ENCODE data around the gene CCKAR.

DNA sequence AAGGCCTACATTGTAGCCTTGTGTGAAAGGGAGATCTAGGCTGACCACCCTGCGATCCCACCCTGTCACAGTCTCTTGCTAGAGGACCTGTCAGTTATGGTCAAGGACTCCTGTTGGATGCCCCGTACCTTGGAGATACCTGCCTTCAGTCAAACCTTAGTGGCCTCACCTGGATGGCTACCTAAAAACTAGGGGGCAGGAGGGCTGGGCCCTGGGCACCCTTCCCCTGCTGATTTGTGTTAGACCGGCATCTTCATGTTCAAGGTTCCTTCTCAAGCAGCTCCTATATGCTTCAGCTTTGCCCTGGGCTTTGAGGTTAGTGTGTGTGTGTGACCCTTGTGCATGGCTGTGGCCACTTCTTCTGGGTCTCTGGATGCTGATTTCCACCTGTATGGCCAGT lies 35.3 kb downstream of the CCKAR start:
- TF ChIP-seq, protein P1, sequence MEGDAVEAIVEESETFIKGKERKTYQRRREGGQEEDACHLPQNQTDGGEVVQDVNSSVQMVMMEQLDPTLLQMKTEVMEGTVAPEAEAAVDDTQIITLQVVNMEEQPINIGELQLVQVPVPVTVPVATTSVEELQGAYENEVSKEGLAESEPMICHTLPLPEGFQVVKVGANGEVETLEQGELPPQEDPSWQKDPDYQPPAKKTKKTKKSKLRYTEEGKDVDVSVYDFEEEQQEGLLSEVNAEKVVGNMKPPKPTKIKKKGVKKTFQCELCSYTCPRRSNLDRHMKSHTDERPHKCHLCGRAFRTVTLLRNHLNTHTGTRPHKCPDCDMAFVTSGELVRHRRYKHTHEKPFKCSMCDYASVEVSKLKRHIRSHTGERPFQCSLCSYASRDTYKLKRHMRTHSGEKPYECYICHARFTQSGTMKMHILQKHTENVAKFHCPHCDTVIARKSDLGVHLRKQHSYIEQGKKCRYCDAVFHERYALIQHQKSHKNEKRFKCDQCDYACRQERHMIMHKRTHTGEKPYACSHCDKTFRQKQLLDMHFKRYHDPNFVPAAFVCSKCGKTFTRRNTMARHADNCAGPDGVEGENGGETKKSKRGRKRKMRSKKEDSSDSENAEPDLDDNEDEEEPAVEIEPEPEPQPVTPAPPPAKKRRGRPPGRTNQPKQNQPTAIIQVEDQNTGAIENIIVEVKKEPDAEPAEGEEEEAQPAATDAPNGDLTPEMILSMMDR (IDR thresholded peaks at IDR 0.05) = no peak
- TF ChIP-seq POLR2A (IDR thresholded peaks at IDR 0.05) = no peak

All from heart left ventricle (tissue), 13 donors.